A549 (cell line): ENCODE measurements around the gene TRMT10C. TPM values are rescaled to one million over a fixed set of nuclear protein-coding genes. Genes with fewer than 3 reads are reported as not detected.

Experiments used
- ATAC-seq, 2 experiments: fragments of 200-7000 bp in 1 of 2; fragments of >200 bp in 1 of 2; cut with Nextera tagmentation in 1 of 2; cut with Tn5 transposase in 1 of 2; 3 replicates each; pipeline versions ENCODE4 v1.8.0 to v1.9.1; 2018 to 2020; ENCODE audit warnings: mild to moderate bottlenecking in 1 of 2, moderate library complexity in 1 of 2
- CTCF ChIA-PET: fragments of 300-600 bp; sonication (Branson Sonifier 250); formaldehyde crosslinking; extraction: SDS; loops from one replicate; lab custom pipeline; 2021; ENCODE audit warnings: antibody characterized with exemption, inconsistent platforms; lab: Yijun Ruan, JAX
- POLR2A ChIA-PET: fragments of 350-600 bp; formaldehyde crosslinking; extraction: SDS; loops from one replicate; lab custom pipeline; 2021; ENCODE audit warnings: antibody characterized with exemption, inconsistent platforms; lab: Yijun Ruan, JAX
- DNase-seq, 2 experiments: peaks; one replicate each; pipeline versions ENCODE4 v3.0.0 to v3.0.0-alpha.2; 2011 to 2016; ENCODE audit warnings: low read depth in 1 of 2, low spot score in 1 of 2
- FAIRE-seq: peaks from 2 replicates; lab custom pipeline; 2011; peaks lifted over from hg19 to GRCh38; lab: Jason Lieb, UNC
- H3K27ac ChIP-seq, 2 experiments: fragments of >200 bp; sonication (Bioruptor Twin); formaldehyde crosslinking; 3 replicates each; pipeline ENCODE4 v1.5.1; 2016 to 2017
- H3K4me1 ChIP-seq: fragments of >200 bp; sonication (Bioruptor Twin); formaldehyde crosslinking; 3 replicates; pipeline ENCODE4 v1.6.1; 2016
- H3K4me2 ChIP-seq: fragments of >200 bp; sonication (Bioruptor Twin); formaldehyde crosslinking; 3 replicates; pipeline ENCODE4 v1.6.1; 2016
- H3K4me3 ChIP-seq: fragments of >200 bp; sonication (Bioruptor Twin); formaldehyde crosslinking; 3 replicates; pipeline ENCODE4 v1.5.1; 2016
- H3K9me3 ChIP-seq: fragments of >200 bp; sonication (Bioruptor Twin); formaldehyde crosslinking; 3 replicates; pipeline ENCODE4 v1.6.1; 2016
- CBX2 ChIP-seq: fragments of 200-600 bp; sonication (generic); IDR thresholded peaks from 2 replicates; pipeline ENCODE4 v1.6.1; 2016; ENCODE audit warnings: low read depth, mild to moderate bottlenecking, borderline replicate concordance
- CBX8 ChIP-seq: fragments of 200-600 bp; sonication (generic); IDR thresholded peaks from 2 replicates; pipeline ENCODE4 v1.6.1; 2016
- CHD2 ChIP-seq: fragments of 150-350 bp; IDR thresholded peaks from 2 replicates; pipeline ENCODE4 v1.6.1; 2014; ENCODE audit warnings: low read length; ENCODE audit not compliant: partially characterized antibody
- CHD4 ChIP-seq: fragments of 200-600 bp; sonication (generic); IDR thresholded peaks from 2 replicates; pipeline ENCODE4 v1.6.1; 2016; ENCODE audit warnings: antibody characterized with exemption, mild to moderate bottlenecking, borderline replicate concordance
- CTCF ChIP-seq: fragments of >200 bp; sonication (Bioruptor Twin); formaldehyde crosslinking; IDR thresholded peaks from 3 replicates; pipeline ENCODE4 v1.5.1; 2016
- E2F6 ChIP-seq: IDR thresholded peaks from 2 replicates; pipeline ENCODE4 v1.6.1; 2012; ENCODE audit warnings: low read depth, borderline replicate concordance
- EHMT2 ChIP-seq: fragments of 200-600 bp; sonication (generic); IDR thresholded peaks from 2 replicates; pipeline ENCODE4 v1.6.1; 2016; ENCODE audit warnings: antibody characterized with exemption, low read depth, mild to moderate bottlenecking, moderate library complexity
- ESRRA ChIP-seq: fragments of 150-350 bp; IDR thresholded peaks from 2 replicates; pipeline ENCODE4 v1.6.1; 2014; ENCODE audit warnings: mild to moderate bottlenecking, low read length, borderline replicate concordance
- HOXA7 ChIP-seq: fragments of 250-450 bp; sonication (Bioruptor Pico); IDR thresholded peaks from 2 replicates; pipeline ENCODE4 v1.5.0; 2020; ENCODE audit warnings: mild to moderate bottlenecking, moderate library complexity
- JUNB ChIP-seq: fragments of >200 bp; sonication (Bioruptor Twin); formaldehyde crosslinking; IDR thresholded peaks from 2 replicates; pipeline ENCODE4 v1.6.1; 2016
- KDM1A ChIP-seq: fragments of 200-600 bp; sonication (generic); IDR thresholded peaks from 2 replicates; pipeline ENCODE4 v1.6.1; 2016; ENCODE audit warnings: low read depth, mild to moderate bottlenecking
- KDM5A ChIP-seq: fragments of 200-600 bp; sonication (generic); IDR thresholded peaks from 2 replicates; pipeline ENCODE4 v1.6.1; 2016; ENCODE audit warnings: antibody characterized with exemption, mild to moderate bottlenecking
- MAZ ChIP-seq: fragments of 150-350 bp; IDR thresholded peaks from 2 replicates; pipeline ENCODE4 v1.6.1; 2014; ENCODE audit warnings: antibody characterized with exemption, low read depth, low read length, borderline replicate concordance
- NR3C1 ChIP-seq: fragments of >200 bp; sonication (Bioruptor Twin); formaldehyde crosslinking; IDR thresholded peaks from 3 replicates; pipeline ENCODE4 v1.6.1; 2017
- PHF8 ChIP-seq: fragments of 200-600 bp; sonication (generic); IDR thresholded peaks from 2 replicates; pipeline ENCODE4 v1.6.1; 2016; ENCODE audit warnings: low read depth, mild to moderate bottlenecking, antibody characterized with exemption, moderate library complexity, borderline replicate concordance
- RFX5 ChIP-seq: fragments of 450-650 bp; IDR thresholded peaks from 2 replicates; pipeline ENCODE4 v1.7.1; 2014; ENCODE audit warnings: antibody characterized with exemption, mild to moderate bottlenecking, moderate library complexity
- TFCP2L1 ChIP-seq: fragments of 250-450 bp; sonication (Bioruptor Pico); IDR thresholded peaks from 2 replicates; pipeline ENCODE4 v1.5.0; 2021; ENCODE audit warnings: mild to moderate bottlenecking
- TP53 ChIP-seq: fragments of 250-450 bp; sonication (Bioruptor Pico); IDR thresholded peaks from 2 replicates; pipeline ENCODE4 v1.5.0; 2021; ENCODE audit warnings: mild to moderate bottlenecking, moderate library complexity
- ZFP36 ChIP-seq: fragments of 450-650 bp; IDR thresholded peaks from 2 replicates; pipeline ENCODE4 v1.6.1; 2014; ENCODE audit warnings: borderline replicate concordance; ENCODE audit not compliant: partially characterized antibody
- ZNF302 ChIP-seq: fragments of 250-450 bp; sonication (Bioruptor Pico); IDR thresholded peaks from 2 replicates; pipeline ENCODE4 v1.9.0; 2021; ENCODE audit warnings: inconsistent platforms, mild to moderate bottlenecking, moderate library complexity
- WGBS: methylation state at CpG from one replicate; pipeline ENCODE4 v1.1.6; 2017; ENCODE audit errors: missing lambda C conversion rate; 5-methylcytosine and 5-hydroxymethylcytosine counted together
- polyA plus RNA-seq, 4 experiments: library from polyadenylated mRNA; depleted of rRNA in 3 of 4; stranded (reverse); fragments of >200 nt; fragmentation: RNase III in 1 of 4; extraction: RNeasy Plus Mini Kit Qiagen cat#74134 plus additional on column Dnase treatment in 1 of 4; gene quantifications; 2 replicates in 3 of 4; 3 replicates in 1 of 4; pipeline ENCODE4 v1.2.3, GENCODE V29; 2011 to 2017
- TF ChIP-seq, protein P1 (sequence below): IDR thresholded peaks from 2 replicates; pipeline ENCODE4 v1.6.1; 2012

Gene TRMT10C
- polyA plus RNA-seq, 2 of the 4 experiments (the other 2 are of a cell fraction), result 30.8 to 37.0 TPM

DNA sequence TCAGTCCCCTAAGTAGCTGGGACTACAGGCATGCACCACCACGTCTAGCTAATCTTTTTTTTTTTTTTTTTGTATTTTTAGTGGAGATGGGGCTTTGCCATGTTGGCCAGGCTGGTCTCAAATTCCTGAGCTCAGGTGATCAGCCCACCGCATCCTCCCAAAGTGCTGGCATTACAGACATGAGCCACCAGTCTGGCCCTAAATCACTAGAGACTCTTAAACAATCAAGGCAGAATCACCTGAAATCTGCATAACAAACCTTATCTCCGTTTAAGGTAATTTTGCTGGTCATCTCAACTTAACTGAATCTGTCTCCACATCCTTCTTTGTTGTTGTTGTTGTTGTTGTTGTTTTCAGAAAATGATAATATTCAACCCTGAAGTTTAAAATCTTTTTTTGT is 5.6 kb upstream of the TRMT10C start:
- FAIRE-seq, result no peak
- WGBS, result 30% methylated on average over 3 of the region's 3 CpGs
- ChIA-PET CTCF (interaction anchor here (0.8 to 1.0 kb wide), 2 partner anchors 11 to 18 kb away, joined by 3 read pairs; partner anchors contain the start of gene PCNP), POLR2A (no interaction called here)
- no peak overlapping the region for H3K27ac ChIP-seq
- no peaks in the 10 kb centered on the region for H3K4me1 ChIP-seq
- TF ChIP-seq TFCP2L1 (CRISPR knock-in tag) (no peak), MAZ (no peak), CBX2 (no peak), HOXA7 (no peak), ESRRA (no peak), EHMT2 (no peak), TP53 (CRISPR knock-in tag) (no peak)
- TF ChIP-seq, protein P1, sequence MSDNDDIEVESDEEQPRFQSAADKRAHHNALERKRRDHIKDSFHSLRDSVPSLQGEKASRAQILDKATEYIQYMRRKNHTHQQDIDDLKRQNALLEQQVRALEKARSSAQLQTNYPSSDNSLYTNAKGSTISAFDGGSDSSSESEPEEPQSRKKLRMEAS, result no peak
- no peak overlapping the region for H3K4me2 ChIP-seq
- no peaks in the 10 kb centered on the region for H3K9me3 ChIP-seq
- DNase-seq, result no peak
- no peak overlapping the region for H3K4me3 ChIP-seq
- no peak for ATAC-seq

DNA sequence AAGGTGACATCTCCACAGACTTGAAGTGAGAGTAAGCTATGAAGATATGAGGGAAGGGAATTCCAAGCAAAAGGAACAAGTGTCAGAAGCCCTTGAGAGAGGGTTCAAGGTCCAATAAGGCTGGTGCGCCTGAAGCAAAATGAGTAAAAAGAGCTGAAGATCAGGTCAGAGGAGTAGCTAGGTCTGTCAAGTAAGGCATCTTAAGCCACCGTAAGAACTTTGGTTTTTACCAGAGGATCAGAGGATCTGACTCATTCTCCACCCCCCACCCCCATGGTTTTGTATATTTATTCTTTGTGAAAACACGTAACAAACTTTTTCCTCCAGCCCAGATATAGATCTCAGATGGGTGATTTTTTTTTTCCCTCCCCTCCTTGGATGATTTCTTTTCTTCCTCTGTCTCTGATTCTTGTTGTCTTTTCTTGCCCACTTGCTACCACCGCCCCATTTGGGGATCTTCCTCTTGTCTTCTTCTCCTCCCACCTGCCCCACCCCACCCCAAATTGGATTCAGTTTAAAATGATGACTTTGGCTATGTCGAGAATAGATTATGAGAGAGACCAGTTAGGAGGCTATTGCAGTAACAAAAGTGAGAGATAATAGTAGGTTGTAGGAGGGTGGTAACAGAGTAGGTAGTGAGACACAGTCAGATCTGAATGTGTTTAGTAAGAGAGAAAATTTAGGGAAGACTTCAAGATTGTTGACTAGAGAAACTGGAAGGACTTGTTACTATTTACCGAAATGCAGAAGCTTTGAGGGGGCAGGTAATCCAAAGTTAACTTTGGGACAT is 6.1 kb downstream of the TRMT10C start:
- POLR2A ChIA-PET, result no interaction called here
- TF ChIP-seq KDM5A, result no peak
- TF ChIP-seq ZFP36, result no peak
- no peak for TF ChIP-seq CHD2
- TF ChIP-seq NR3C1, result no peak
- no peak for TF ChIP-seq RFX5
- TF ChIP-seq CTCF, result no peak
- TF ChIP-seq MAZ, result no peak
- TF ChIP-seq JUNB, result no peak
- no peak for TF ChIP-seq KDM1A
- TF ChIP-seq HOXA7, result no peak
- no peak for TF ChIP-seq CHD4
- no peak for TF ChIP-seq E2F6
- TF ChIP-seq CBX8, result no peak
- TF ChIP-seq PHF8, result no peak
- no peak for TF ChIP-seq ZNF302 (CRISPR knock-in tag)
- TF ChIP-seq, all 56 proteins: peak for 0
- H3K9me3 ChIP-seq, result no peaks in the 10 kb centered on the region
- no peak overlapping the region for H3K4me3 ChIP-seq
- H3K4me2 ChIP-seq, result no peak overlapping the region
- no peak for ATAC-seq
- 92% methylated on average over 6 of the region's 6 CpGs for WGBS
- peaks cover 17% of the 10 kb centered on the region; the same call in 2 of the 3 replicates for H3K4me1 ChIP-seq
- DNase-seq, result no peak
- no peak overlapping the region for H3K27ac ChIP-seq
- CTCF ChIA-PET, result interaction anchor here (1.7 kb wide), 1 partner anchor 33 kb away, joined by 3 read pairs; no protein-coding TSS in a partner anchor
- FAIRE-seq, result no peak
